ENCODE measurements around the gene PTPRM. TPM values are rescaled to one million over a fixed set of nuclear protein-coding genes. Genes with fewer than 3 reads are reported as not detected.

The PTPRM gene
- polyA plus RNA-seq, 4 donors: 2.2 to 31.4 (median 18.1) TPM

GRCh38 chr18:8328126-8328525 lies 761.0 kb downstream of the PTPRM start:
- Histone ChIP-seq H3K36me3 (ENCODE audit: control insufficient read depth in 3 of 3, insufficient read depth in 2 of 3, low read depth in 1 of 3, low read length in 3 of 3) (no peaks in the 10 kb centered on the region), H3K27ac (ENCODE audit: low read depth in 1 of 3, low read length in 2 of 3) (no peak overlapping the region), H3K4me3 (ENCODE audit: low read depth in 1 of 3, low read length in 3 of 3) (no peak overlapping the region), H3K9me3 (ENCODE audit: control insufficient read depth in 2 of 2, insufficient read depth in 1 of 2, low read depth in 1 of 2, low read length in 1 of 2) (no peaks in the 10 kb centered on the region), H3K27me3 (ENCODE audit: control insufficient read depth in 3 of 3, insufficient read depth in 3 of 3, low read length in 3 of 3) (no peaks in the 10 kb centered on the region), H3K4me1 (ENCODE audit: control insufficient read depth in 3 of 3, insufficient read depth in 2 of 3, low read depth in 1 of 3, low read length in 2 of 3) (peaks cover 0 to 3% (median 0%) of the 10 kb centered on the region in 3 donors)
- WGBS, 3 donors: 63 to 72% (median 66%) methylated on average over 2 of the region's 2 CpGs
- DNase-seq (no peak), FAIRE-seq (no peak)

GRCh38 chr18:8329186-8329771 lies 762.2 kb downstream of the PTPRM start:
- DNase-seq: peak; percentile 72 to 83
- Histone ChIP-seq H3K4me3 (ENCODE audit: low read depth in 1 of 3, low read length in 3 of 3) (no peak overlapping the region), H3K9me3 (ENCODE audit: control insufficient read depth in 2 of 2, insufficient read depth in 1 of 2, low read depth in 1 of 2, low read length in 1 of 2) (no peaks in the 10 kb centered on the region), H3K4me1 (ENCODE audit: control insufficient read depth in 3 of 3, insufficient read depth in 2 of 3, low read depth in 1 of 3, low read length in 2 of 3) (peaks cover 0 to 3% (median 0%) of the 10 kb centered on the region in 3 donors), H3K27me3 (ENCODE audit: control insufficient read depth in 3 of 3, insufficient read depth in 3 of 3, low read length in 3 of 3) (no peaks in the 10 kb centered on the region), H3K27ac (ENCODE audit: low read depth in 1 of 3, low read length in 2 of 3) (no peak overlapping the region), H3K36me3 (ENCODE audit: control insufficient read depth in 3 of 3, insufficient read depth in 2 of 3, low read depth in 1 of 3, low read length in 3 of 3) (peaks cover 0 to 2% (median 0%) of the 10 kb centered on the region in 3 donors)
- FAIRE-seq: no peak
- 19 to 50% (median 30%) methylated on average over 5 of the region's 5 CpGs for WGBS, 3 donors

- Histone ChIP-seq H3K27ac (ENCODE audit: low read depth in 1 of 3, low read length in 2 of 3) (no peak overlapping the region), H3K4me1 (ENCODE audit: control insufficient read depth in 3 of 3, insufficient read depth in 2 of 3, low read depth in 1 of 3, low read length in 2 of 3) (peaks cover 0 to 3% (median 0%) of the 10 kb centered on the region in 3 donors), H3K4me3 (ENCODE audit: low read depth in 1 of 3, low read length in 3 of 3) (no peak overlapping the region), H3K9me3 (ENCODE audit: control insufficient read depth in 2 of 2, insufficient read depth in 1 of 2, low read depth in 1 of 2, low read length in 1 of 2) (no peaks in the 10 kb centered on the region), H3K36me3 (ENCODE audit: control insufficient read depth in 3 of 3, insufficient read depth in 2 of 3, low read depth in 1 of 3, low read length in 3 of 3) (peaks cover 0 to 2% (median 0%) of the 10 kb centered on the region in 3 donors), H3K27me3 (ENCODE audit: control insufficient read depth in 3 of 3, insufficient read depth in 3 of 3, low read length in 3 of 3) (no peaks in the 10 kb centered on the region)
- 91 to 96% (median 93%) methylated on average over 10 of the region's 10 CpGs for WGBS, 3 donors
- no peak for FAIRE-seq
- DNase-seq: no peak
Measured at GRCh38 chr18:8330575-8330974, 763.5 kb downstream of the PTPRM start.

- peaks cover 0 to 3% (median 0%) of the 10 kb centered on the region in 3 donors for H3K4me1 ChIP-seq (ENCODE audit: control insufficient read depth in 3 of 3, insufficient read depth in 2 of 3, low read depth in 1 of 3, low read length in 2 of 3)
- H3K9me3 ChIP-seq (ENCODE audit: control insufficient read depth in 2 of 2, insufficient read depth in 1 of 2, low read depth in 1 of 2, low read length in 1 of 2): no peaks in the 10 kb centered on the region
- FAIRE-seq: no peak
- 71 to 90% (median 86%) methylated on average over 4 of the region's 4 CpGs for WGBS, 3 donors
- DNase-seq: no peak
- H3K27me3 ChIP-seq (ENCODE audit: control insufficient read depth in 3 of 3, insufficient read depth in 3 of 3, low read length in 3 of 3): no peaks in the 10 kb centered on the region
- peaks cover 0 to 2% (median 0%) of the 10 kb centered on the region in 3 donors for H3K36me3 ChIP-seq (ENCODE audit: control insufficient read depth in 3 of 3, insufficient read depth in 2 of 3, low read depth in 1 of 3, low read length in 3 of 3)
- H3K27ac ChIP-seq (ENCODE audit: low read depth in 1 of 3, low read length in 2 of 3): no peak overlapping the region
- no peak overlapping the region for H3K4me3 ChIP-seq (ENCODE audit: low read depth in 1 of 3, low read length in 3 of 3)
Measured at GRCh38 chr18:8332286-8332685, 765.2 kb downstream of the PTPRM start.

- FAIRE-seq (no peak), DNase-seq (no peak)
- H3K27me3 ChIP-seq (ENCODE audit: control insufficient read depth in 3 of 3, insufficient read depth in 3 of 3, low read length in 3 of 3): no peaks in the 10 kb centered on the region
- peaks cover 0 to 3% (median 0%) of the 10 kb centered on the region in 3 donors for H3K4me1 ChIP-seq (ENCODE audit: control insufficient read depth in 3 of 3, insufficient read depth in 2 of 3, low read depth in 1 of 3, low read length in 2 of 3)
- peaks cover 0 to 2% (median 0%) of the 10 kb centered on the region in 3 donors for H3K36me3 ChIP-seq (ENCODE audit: control insufficient read depth in 3 of 3, insufficient read depth in 2 of 3, low read depth in 1 of 3, low read length in 3 of 3)
- no peaks in the 10 kb centered on the region for H3K9me3 ChIP-seq (ENCODE audit: control insufficient read depth in 2 of 2, insufficient read depth in 1 of 2, low read depth in 1 of 2, low read length in 1 of 2)
- 33 to 86% (median 71%) methylated on average over 1 of the region's 1 CpG for WGBS, 3 donors
- H3K27ac ChIP-seq (ENCODE audit: low read depth in 1 of 3, low read length in 2 of 3): no peak overlapping the region
- no peak overlapping the region for H3K4me3 ChIP-seq (ENCODE audit: low read depth in 1 of 3, low read length in 3 of 3)
Measured at GRCh38 chr18:8333961-8334360, 766.8 kb downstream of the PTPRM start.

GRCh38 chr18:8337211-8337610 lies 770.1 kb downstream of the PTPRM start:
- H3K4me3 ChIP-seq (ENCODE audit: low read depth in 1 of 3, low read length in 3 of 3): no peak overlapping the region
- WGBS, 3 donors: 71 to 74% (median 73%) methylated on average over 3 of the region's 3 CpGs
- DNase-seq (no peak), FAIRE-seq (no peak)
- no peak overlapping the region for H3K27ac ChIP-seq (ENCODE audit: low read depth in 1 of 3, low read length in 2 of 3)
- no peaks in the 10 kb centered on the region for H3K27me3 ChIP-seq (ENCODE audit: control insufficient read depth in 3 of 3, insufficient read depth in 3 of 3, low read length in 3 of 3)
- peaks cover 0 to 2% (median 0%) of the 10 kb centered on the region in 3 donors for H3K36me3 ChIP-seq (ENCODE audit: control insufficient read depth in 3 of 3, insufficient read depth in 2 of 3, low read depth in 1 of 3, low read length in 3 of 3)
- peaks cover 0 to 8% (median 5%) of the 10 kb centered on the region in 3 donors for H3K4me1 ChIP-seq (ENCODE audit: control insufficient read depth in 3 of 3, insufficient read depth in 2 of 3, low read depth in 1 of 3, low read length in 2 of 3)
- no peaks in the 10 kb centered on the region for H3K9me3 ChIP-seq (ENCODE audit: control insufficient read depth in 2 of 2, insufficient read depth in 1 of 2, low read depth in 1 of 2, low read length in 1 of 2)

- no peaks in the 10 kb centered on the region for H3K9me3 ChIP-seq (ENCODE audit: control insufficient read depth in 2 of 2, insufficient read depth in 1 of 2, low read depth in 1 of 2, low read length in 1 of 2)
Measured at GRCh38 chr18:8339210-8339609, 772.1 kb downstream of the PTPRM start.

GRCh38 chr18:8339952-8340351 lies 772.8 kb downstream of the PTPRM start:
- no peak overlapping the region for H3K27ac ChIP-seq (ENCODE audit: low read depth in 1 of 3, low read length in 2 of 3)
- no peak for FAIRE-seq
- H3K36me3 ChIP-seq (ENCODE audit: control insufficient read depth in 3 of 3, insufficient read depth in 2 of 3, low read depth in 1 of 3, low read length in 3 of 3): no peaks in the 10 kb centered on the region
- H3K4me3 ChIP-seq (ENCODE audit: low read depth in 1 of 3, low read length in 3 of 3): no peak overlapping the region
- 87 to 88% (median 87%) methylated on average over 10 of the region's 10 CpGs for WGBS, 3 donors
- no peak for DNase-seq
- H3K27me3 ChIP-seq (ENCODE audit: control insufficient read depth in 3 of 3, insufficient read depth in 3 of 3, low read length in 3 of 3): no peaks in the 10 kb centered on the region
- H3K9me3 ChIP-seq (ENCODE audit: control insufficient read depth in 2 of 2, insufficient read depth in 1 of 2, low read depth in 1 of 2, low read length in 1 of 2): no peaks in the 10 kb centered on the region
- H3K4me1 ChIP-seq (ENCODE audit: control insufficient read depth in 3 of 3, insufficient read depth in 2 of 3, low read depth in 1 of 3, low read length in 2 of 3): peaks cover 0 to 8% (median 5%) of the 10 kb centered on the region in 3 donors

More at GRCh38 chr18:8339210-8339609, 772.1 kb downstream of the PTPRM start:
- H3K36me3 ChIP-seq (ENCODE audit: control insufficient read depth in 3 of 3, insufficient read depth in 2 of 3, low read depth in 1 of 3, low read length in 3 of 3): no peaks in the 10 kb centered on the region
- DNase-seq (no peak), FAIRE-seq (no peak)
- no peaks in the 10 kb centered on the region for H3K27me3 ChIP-seq (ENCODE audit: control insufficient read depth in 3 of 3, insufficient read depth in 3 of 3, low read length in 3 of 3)
- 84 to 88% (median 88%) methylated on average over 4 of the region's 4 CpGs for WGBS, 3 donors
- H3K4me3 ChIP-seq (ENCODE audit: low read depth in 1 of 3, low read length in 3 of 3): no peak overlapping the region
- H3K27ac ChIP-seq (ENCODE audit: low read depth in 1 of 3, low read length in 2 of 3): no peak overlapping the region
- H3K4me1 ChIP-seq (ENCODE audit: control insufficient read depth in 3 of 3, insufficient read depth in 2 of 3, low read depth in 1 of 3, low read length in 2 of 3): peaks cover 0 to 8% (median 5%) of the 10 kb centered on the region in 3 donors
